Measurements from ENCODE around the gene AMY1B.
"Not testable (repeated sequence)": the region's sequence is repeated elsewhere in the genome, so short reads cannot be mapped to it uniquely, and the experiment has no call there.

GRCh38 chr1:103721473-103721872 lies 25.5 kb upstream of the AMY1B start:
- not testable (repeated sequence) for TF ChIP-seq CTCF (IDR thresholded peaks at IDR 0.05; ENCODE audit: low read depth, low read length, missing input control); GABPA (IDR thresholded peaks at IDR 0.05 in 1 of 2, conservative IDR thresholded peaks at IDR 0.05 in 1 of 2)
